Keratinocyte (primary cell): ENCODE measurements around the gene PUM1. TPM values are rescaled to one million over a fixed set of nuclear protein-coding genes. Genes with fewer than 3 reads are reported as not detected.
"Not testable (repeated sequence)": the region's sequence is repeated elsewhere in the genome, so short reads cannot be mapped to it uniquely, and the experiment has no call there.

Source experiments
- DNase-seq: peaks from one replicate; pipeline ENCODE4 v3.0.0-alpha.2; 2011; ENCODE audit warnings: low read depth, missing footprints, low spot score
- FAIRE-seq: peaks from 2 replicates; lab custom pipeline; 2011; peaks lifted over from hg19 to GRCh38; lab: Jason Lieb, UNC
- H2AFZ ChIP-seq: 2 replicates; pipeline ENCODE4 v1.6.0; 2012; ENCODE audit warnings: low read length, control low read depth, inconsistent platforms; ENCODE audit not compliant: control insufficient read depth
- H3K27ac ChIP-seq: 2 replicates; pipeline ENCODE4 v1.5.1; 2011; ENCODE audit warnings: low read length; ENCODE audit not compliant: control insufficient read depth, insufficient read depth
- H3K27me3 ChIP-seq: 3 replicates; pipeline ENCODE4 v1.6.0; 2011; ENCODE audit warnings: low read length; ENCODE audit not compliant: control insufficient read depth, insufficient read depth; ENCODE audit errors: extremely low read depth
- H3K36me3 ChIP-seq, 2 experiments: 2 replicates in 1 of 2; 3 replicates in 1 of 2; pipeline ENCODE4 v1.5.1; 2011; ENCODE audit warnings: low read length in 2 of 2, mild to moderate bottlenecking in 1 of 2; ENCODE audit not compliant: control insufficient read depth in 2 of 2, insufficient read depth in 2 of 2; ENCODE audit errors: extremely low read depth in 1 of 2
- H3K4me1 ChIP-seq: 3 replicates; pipeline ENCODE4 v1.5.1; 2011; ENCODE audit warnings: low read length; ENCODE audit not compliant: control insufficient read depth, insufficient read depth; ENCODE audit errors: extremely low read depth
- H3K4me2 ChIP-seq: 3 replicates; pipeline ENCODE4 v1.6.0; 2011; ENCODE audit warnings: low read depth, low read length; ENCODE audit not compliant: control insufficient read depth, insufficient read depth; ENCODE audit errors: extremely low read depth
- H3K4me3 ChIP-seq, 3 experiments: fragments of 200-600 bp in 1 of 3; sonication (generic) in 1 of 3; 2 replicates in 2 of 3; 3 replicates in 1 of 3; pipeline ENCODE4 v1.5.1; 2011 to 2016; ENCODE audit warnings: low read length in 3 of 3, mild to moderate bottlenecking in 3 of 3, control low read depth in 2 of 3, inconsistent platforms in 1 of 3, low read depth in 1 of 3, mixed read lengths in 1 of 3, mixed run types in 1 of 3, moderate library complexity in 1 of 3; ENCODE audit not compliant: control insufficient read depth in 2 of 3, insufficient read depth in 2 of 3; ENCODE audit errors: extremely low read depth in 1 of 3
- H3K79me2 ChIP-seq: 2 replicates; pipeline ENCODE4 v1.6.0; 2012; ENCODE audit warnings: low read length; ENCODE audit not compliant: control insufficient read depth, insufficient read depth
- H3K9ac ChIP-seq: 3 replicates; pipeline ENCODE4 v1.6.0; 2011; ENCODE audit warnings: low read length; ENCODE audit not compliant: control insufficient read depth, insufficient read depth; ENCODE audit errors: extremely low read depth
- H3K9me1 ChIP-seq: 3 replicates; pipeline ENCODE4 v1.6.0; 2011; ENCODE audit warnings: low read length; ENCODE audit not compliant: control insufficient read depth, insufficient read depth; ENCODE audit errors: extremely low read depth
- H3K9me3 ChIP-seq: 2 replicates; pipeline ENCODE4 v1.5.1; 2012; ENCODE audit warnings: low read depth, low read length; ENCODE audit not compliant: control insufficient read depth
- H4K20me1 ChIP-seq: 3 replicates; pipeline ENCODE4 v1.6.0; 2011; ENCODE audit warnings: low read length; ENCODE audit not compliant: control insufficient read depth, insufficient read depth; ENCODE audit errors: extremely low read depth
- CTCF ChIP-seq, 3 experiments: IDR thresholded peaks in 1 of 3; conservative IDR thresholded peaks in 1 of 3; optimal IDR thresholded peaks in 1 of 3; 2 replicates in 2 of 3; 3 replicates in 1 of 3; pipeline versions ENCODE3 to v1.5.1; 2011; ENCODE audit warnings: low read length in 3 of 3, mild to moderate bottlenecking in 3 of 3, moderate library complexity in 2 of 3, control low read depth in 1 of 3, inconsistent platforms in 1 of 3; ENCODE audit not compliant: insufficient read depth in 2 of 3; ENCODE audit errors: extremely low read depth in 1 of 3
- EZH2 ChIP-seq: IDR thresholded peaks from one replicate; pipeline ENCODE4 v1.6.1; 2012; ENCODE audit warnings: inconsistent platforms, mild to moderate bottlenecking, low read length, moderate library complexity
- dilution Hi-C: fragments of 300-500 bp; cut with MboI; formaldehyde crosslinking; loops from one replicate; pipeline ENCODE4 v1.7.0; 2020; ENCODE audit warnings: low sequenced_read_pairs; ENCODE audit not compliant: extremely low pct_ligation_motif_present
- polyA plus RNA-seq, 5 experiments: library from polyadenylated mRNA; depleted of rRNA in 3 of 5; stranded (reverse) in 3 of 5; stranded (forward) in 1 of 5; unstranded in 1 of 5; fragments of >200 nt; gene quantifications; 1 replicate in 1 of 5; 2 replicates in 3 of 5; 3 replicates in 1 of 5; pipeline versions ENCODE4 v1.2.1 to v1.2.3, GENCODE V29; 2011 to 2012; ENCODE audit warnings: missing spikeins in 2 of 5, low read depth in 1 of 5, low replicate concordance in 1 of 5

PUM1 gene
- polyA plus RNA-seq, 1 donor (not counting 4 experiments of a cell fraction or from before 2014, with no cell fraction given): 68.6 TPM

DNA sequence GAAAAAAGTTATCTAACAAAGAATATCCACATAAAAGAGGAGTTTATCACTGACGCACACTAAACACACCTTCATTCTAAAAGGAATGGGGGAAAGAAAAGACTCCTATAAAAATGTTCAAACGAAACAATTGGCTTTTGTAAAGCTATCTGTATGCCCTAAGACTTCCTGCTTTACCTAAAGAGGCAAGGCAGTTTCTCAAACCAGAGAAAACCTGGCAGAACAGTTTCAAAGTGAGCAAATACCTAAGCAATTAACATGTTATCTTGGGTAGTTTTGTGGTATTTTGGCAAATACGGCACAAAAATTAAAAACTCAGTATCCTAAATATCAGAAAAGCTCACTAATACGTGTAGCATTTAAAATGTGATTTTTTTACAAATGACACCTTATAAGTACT lies 1.9 kb downstream of the PUM1 start:
- Histone ChIP-seq H2AFZ (no peak overlapping the region), H3K4me2 (peak overlapping the region; percentile 82), H3K4me3 (peak overlapping the region; percentile 82 to 100 (median 100)), H3K79me2 (peaks cover 69% of the 10 kb centered on the region), H3K27ac (peak overlapping the region; percentile 98), H3K4me1 (peaks cover 16% of the 10 kb centered on the region), H3K9me3 (no peaks in the 10 kb centered on the region), H3K9ac (peak overlapping the region; percentile 100), H4K20me1 (peaks cover 40% of the 10 kb centered on the region), H3K27me3 (no peaks in the 10 kb centered on the region), H3K9me1 (no peaks in the 10 kb centered on the region), H3K36me3 (peaks cover 5 to 10% of the 10 kb centered on the region in 2 experiments)
- dilution Hi-C loops: no loop called here
- TF ChIP-seq CTCF (optimal IDR thresholded peaks at IDR 0.05 in 1 of 3, IDR thresholded peaks at IDR 0.05 in 1 of 3, conservative IDR thresholded peaks at IDR 0.05 in 1 of 3; ENCODE audit: extremely low read depth in 1 of 3, insufficient read depth in 2 of 3, low read length in 3 of 3): no peak
- no peak for TF ChIP-seq EZH2
- DNase-seq (no peak), FAIRE-seq (no peak)

DNA sequence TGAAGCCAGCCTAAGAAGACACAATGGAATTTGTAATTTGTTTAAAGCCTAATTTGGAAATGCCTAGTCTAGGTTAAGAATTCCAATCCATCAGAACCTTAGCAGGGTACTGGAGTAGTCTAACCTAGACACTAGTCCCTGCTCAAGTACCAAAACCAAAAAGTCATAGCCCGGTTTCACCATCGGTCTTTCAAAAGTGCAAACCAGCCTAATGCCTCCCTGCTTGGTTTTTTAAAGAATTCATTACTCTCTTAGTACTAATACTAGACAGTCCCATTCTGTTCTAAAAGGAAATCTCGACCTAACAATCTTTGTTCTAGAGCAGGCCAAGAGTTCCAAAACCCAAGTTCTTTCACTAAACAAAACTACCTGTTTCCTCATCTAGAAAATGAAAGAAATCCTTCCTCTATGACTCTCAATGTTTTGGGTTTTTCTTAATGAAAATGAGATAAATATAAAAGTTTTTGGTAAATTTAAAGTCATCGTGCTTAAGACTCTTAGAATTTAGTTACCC lies 2.6 kb downstream of the PUM1 start:
- Histone ChIP-seq H3K9ac (peak overlapping the region; percentile 100), H3K4me3 (peak overlapping the region; percentile 82 to 100 (median 100)), H4K20me1 (peaks cover 44% of the 10 kb centered on the region), H3K4me2 (peak overlapping the region; percentile 82), H3K9me1 (no peaks in the 10 kb centered on the region), H3K9me3 (no peaks in the 10 kb centered on the region), H3K27me3 (no peaks in the 10 kb centered on the region), H3K27ac (peak overlapping the region; percentile 98), H3K79me2 (peaks cover 76% of the 10 kb centered on the region), H2AFZ (no peak overlapping the region), H3K36me3 (peaks cover 5 to 10% of the 10 kb centered on the region in 2 experiments), H3K4me1 (peaks cover 16% of the 10 kb centered on the region)
- dilution Hi-C loops: no loop called here
- DNase-seq (no peak), FAIRE-seq (peak; percentile 63)
- TF ChIP-seq CTCF (optimal IDR thresholded peaks at IDR 0.05 in 1 of 3, IDR thresholded peaks at IDR 0.05 in 1 of 3, conservative IDR thresholded peaks at IDR 0.05 in 1 of 3; ENCODE audit: extremely low read depth in 1 of 3, insufficient read depth in 2 of 3, low read length in 3 of 3) (no peak), EZH2 (no peak)

- dilution Hi-C loops, FAIRE-seq, H2AFZ ChIP-seq, H3K9ac ChIP-seq, H3K9me3 ChIP-seq, H3K9me1 ChIP-seq, H3K27me3 ChIP-seq, DNase-seq: not testable (repeated sequence)
- Histone ChIP-seq H3K79me2 (peaks cover 82% of the 10 kb centered on the region), H4K20me1 (peaks cover 44% of the 10 kb centered on the region), H3K36me3 (peaks cover 5 to 10% of the 10 kb centered on the region in 2 experiments), H3K27ac (peak overlapping the region; percentile 98), H3K4me3 (peak overlapping the region; percentile 82 to 100 (median 100)), H3K4me2 (peak overlapping the region; percentile 82), H3K4me1 (peaks cover 16% of the 10 kb centered on the region)
Observed at GRCh38 chr1:31062162-31062866, 3.2 kb downstream of the PUM1 start.
